HG03196 (cell line): Measurements from ENCODE around the gene DOP1A.

ENCODE experiments used
- ATAC-seq: cut with Tn5 transposase; IDR thresholded peaks from one replicate; pipeline ENCODE4 v1.9.1; 2021; ENCODE audit not compliant: unreplicated experiment

DOP1A gene

DNA sequence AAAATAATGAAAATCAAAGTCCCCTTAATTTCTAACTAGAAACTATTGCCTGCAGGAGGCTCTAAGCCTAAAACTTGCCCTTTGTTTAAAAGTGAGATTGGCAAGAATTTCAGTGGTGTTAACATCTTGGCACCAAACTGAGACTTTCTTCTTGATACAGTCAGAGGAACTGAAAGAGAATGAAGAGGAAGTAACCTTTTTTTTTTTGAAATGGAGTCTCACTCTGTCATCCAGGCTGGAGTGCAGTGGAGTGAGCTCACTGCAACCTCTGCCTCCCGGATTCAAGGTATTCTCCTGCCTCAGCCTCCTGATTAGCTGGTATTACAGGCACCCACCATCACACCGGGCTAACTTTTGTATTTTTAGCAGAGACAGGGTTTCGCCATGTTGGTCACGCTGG lies 3.6 kb downstream of the DOP1A start:
- peak; percentile 60 for ATAC-seq

DNA sequence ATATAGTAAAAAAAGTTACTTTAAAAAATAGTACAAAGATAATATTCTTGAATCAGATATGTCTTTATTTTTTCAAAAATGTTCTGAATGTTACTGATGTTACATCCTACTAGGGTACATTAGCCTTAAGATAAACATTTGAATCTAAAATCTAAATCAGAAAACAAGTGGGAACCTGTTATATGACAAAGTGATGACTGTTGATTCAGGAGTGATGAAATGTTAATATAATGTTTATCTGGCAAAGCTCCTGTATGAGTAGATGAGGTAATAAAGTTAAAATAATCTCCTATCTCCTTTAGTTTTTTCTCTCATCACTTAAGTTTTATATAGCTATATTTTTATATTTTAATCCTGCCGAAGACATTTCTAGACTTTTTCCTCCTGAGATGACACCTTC lies 4.2 kb downstream of the DOP1A start:
- no peak for ATAC-seq

DNA sequence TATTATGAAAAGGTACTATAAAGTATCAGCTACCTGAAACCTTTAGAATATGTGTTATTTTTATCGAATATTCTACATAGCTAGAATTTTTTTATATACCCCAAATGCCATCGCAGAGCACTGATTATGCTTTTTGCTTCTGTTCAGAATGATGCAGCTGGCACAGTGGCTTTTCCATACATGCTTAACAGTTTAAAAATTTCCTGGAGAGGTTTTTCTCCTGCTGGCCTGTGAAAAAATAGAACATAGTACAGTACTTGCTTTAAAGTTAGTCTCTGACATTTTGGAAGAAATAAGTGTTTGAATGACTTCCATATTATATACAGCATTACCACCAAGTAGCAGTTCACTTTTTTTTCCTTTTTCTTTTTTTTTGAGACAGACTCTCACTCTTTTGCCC lies 5.3 kb downstream of the DOP1A start:
- ATAC-seq, result no peak

DNA sequence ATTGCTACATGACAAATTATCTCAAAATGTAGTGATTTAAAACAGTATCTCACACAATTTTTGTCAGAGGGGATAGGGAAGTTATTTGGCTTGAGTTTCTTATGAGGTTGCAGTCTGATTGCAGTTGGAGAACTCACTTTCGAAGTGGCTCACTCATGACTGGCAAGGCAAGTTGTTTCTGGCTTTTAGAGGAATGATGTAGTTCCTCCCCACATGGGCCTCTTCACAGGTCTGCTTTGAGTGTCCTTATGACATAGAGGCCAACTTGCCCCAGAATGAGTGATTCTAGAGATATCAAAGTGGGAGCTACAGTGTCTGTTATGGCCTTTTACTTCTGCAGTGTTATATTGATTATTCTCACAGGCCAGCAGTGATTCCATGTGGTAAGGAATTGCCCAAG lies 6.1 kb downstream of the DOP1A start:
- ATAC-seq, result no peak

DNA sequence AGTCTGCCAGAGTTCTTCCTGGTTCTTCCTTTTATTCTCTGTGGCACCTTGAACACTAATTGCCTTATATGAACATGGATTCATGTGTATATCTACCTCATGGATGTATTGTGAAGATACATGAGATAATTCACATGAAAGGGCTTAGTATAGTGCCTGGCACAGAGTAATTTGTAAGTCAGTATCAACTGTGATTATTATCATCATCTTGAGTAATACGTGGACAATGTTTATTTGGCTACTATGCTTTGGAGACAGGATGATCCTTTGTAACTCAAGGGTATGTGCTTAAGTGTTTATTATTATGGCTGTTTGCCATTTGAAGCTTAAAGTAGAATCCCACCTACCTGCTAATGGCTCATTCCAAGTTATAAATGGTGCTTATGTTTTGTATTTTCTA lies 16.0 kb downstream of the DOP1A start:
- no peak for ATAC-seq

DNA sequence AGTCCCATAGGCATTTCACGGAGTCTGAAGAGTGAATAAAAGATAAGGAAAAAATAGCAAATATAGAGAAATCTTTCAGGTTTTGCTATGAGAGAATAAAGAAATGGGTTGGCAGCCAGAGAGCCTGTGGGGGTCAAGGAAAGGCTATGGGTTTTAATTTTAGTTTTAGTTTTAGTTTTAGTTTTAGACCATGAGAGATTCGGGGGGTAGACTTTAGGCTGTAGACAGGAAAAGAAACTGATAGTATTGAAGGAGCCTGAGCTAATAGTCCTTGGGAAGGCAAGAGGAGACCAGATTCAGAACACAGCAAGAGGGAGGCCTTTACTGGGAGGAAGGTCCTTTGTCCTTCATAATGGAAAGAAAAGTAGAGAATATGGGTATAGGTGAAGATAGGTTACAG lies 19.3 kb downstream of the DOP1A start:
- peak; percentile 99 for ATAC-seq

DNA sequence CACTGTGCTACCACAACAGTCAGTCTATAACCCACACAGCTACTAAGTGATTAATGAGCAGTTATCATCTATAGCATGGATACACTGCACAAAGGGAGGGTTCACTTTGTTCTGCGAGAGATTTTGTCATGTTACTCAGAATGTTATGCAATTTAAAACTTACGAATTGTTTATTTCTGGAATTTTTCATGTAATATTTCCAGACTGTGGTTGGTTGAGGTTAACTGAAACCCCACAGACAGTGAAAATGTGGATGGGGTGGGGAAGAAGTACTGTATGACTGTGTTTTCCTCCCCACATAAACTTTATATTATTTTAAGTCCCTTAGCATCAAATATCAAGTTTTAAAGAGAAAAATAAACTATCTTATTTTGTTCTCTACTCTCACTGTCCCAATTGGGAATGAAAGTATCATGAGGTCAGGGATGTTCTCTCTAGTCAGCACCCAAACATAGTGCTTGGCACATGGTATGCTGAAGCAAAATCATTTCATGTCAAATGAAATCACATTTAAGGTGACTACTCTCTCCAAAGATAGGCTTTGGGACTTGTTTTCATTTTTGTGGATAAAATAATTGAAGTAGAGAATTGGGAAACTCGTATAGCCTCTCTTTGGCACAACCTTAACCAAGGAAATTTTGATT lies 25.4 kb downstream of the DOP1A start:
- no peak for ATAC-seq

DNA sequence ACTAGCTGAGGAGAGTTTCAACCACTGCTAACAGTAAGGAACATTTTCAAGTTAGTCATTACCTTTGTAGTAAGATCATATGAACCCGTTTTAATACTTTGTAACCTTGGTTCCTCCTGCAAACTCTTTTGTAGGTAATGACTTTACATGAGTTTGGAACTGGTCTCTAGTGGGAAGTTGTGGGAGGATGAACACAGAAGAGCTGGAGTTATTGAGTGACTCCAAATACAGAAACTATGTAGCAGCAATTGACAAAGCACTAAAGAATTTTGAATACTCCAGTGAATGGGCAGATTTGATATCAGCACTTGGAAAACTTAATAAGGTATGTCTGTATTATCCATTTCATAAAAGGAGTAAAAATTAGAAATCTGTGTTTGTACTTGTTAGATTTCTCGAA lies 29.3 kb downstream of the DOP1A start:
- no peak for ATAC-seq

DNA sequence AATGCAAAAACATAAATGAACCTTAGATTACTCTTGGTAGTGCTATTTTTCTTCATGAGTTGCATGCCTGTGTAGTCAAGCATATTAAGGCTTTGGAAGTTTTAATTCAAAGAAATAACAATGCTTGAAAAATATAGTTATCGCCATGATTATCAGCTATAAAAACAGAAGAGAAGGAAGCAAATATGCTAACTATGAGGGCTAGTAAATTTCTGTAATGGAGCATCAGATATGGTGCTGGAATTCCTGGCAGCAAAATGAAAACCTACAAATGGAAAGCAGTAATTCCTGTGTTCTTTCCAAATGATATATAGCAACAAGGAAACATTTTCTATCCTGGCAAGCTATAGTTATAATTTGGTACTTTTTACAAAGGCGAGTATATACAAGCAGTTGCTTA lies 29.7 kb downstream of the DOP1A start:
- no peak for ATAC-seq

DNA sequence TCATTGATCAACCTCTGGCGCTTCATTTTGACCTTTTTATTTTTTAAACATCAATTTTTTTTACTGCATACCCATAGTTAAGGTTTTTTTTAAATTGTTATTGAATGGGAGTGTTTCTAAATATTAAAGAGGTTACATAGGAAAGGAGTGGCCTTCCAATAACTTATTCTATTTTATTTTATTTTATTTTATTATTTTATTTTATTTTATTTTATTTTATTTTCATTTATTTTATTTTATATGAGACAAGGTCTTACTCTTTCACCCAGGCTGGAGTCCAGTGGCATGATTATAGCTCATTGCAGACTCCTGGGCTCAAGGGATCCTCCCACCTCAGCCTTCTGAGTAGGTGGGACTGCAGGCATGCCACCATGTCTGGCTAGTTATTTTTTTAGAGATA lies 30.2 kb downstream of the DOP1A start:
- no peak for ATAC-seq

DNA sequence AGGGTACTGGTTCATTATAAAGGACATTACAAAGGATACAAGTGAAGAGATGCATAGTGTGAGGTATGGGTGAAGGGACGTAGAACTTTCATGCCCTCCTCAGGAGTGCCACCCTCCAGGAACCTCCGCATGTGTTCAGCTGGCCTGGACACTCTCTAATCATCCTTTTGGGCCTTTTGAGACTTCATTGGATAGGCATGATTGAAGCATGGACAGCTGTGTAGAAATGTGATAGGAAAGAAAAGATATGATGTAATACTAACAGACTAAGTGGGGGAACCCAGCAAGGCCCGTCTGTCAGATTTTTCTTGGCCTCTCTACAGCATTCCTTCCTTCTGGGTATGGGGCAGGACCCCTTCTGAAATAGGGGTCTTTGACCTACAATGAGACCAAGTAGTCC lies 31.1 kb downstream of the DOP1A start:
- no peak for ATAC-seq

DNA sequence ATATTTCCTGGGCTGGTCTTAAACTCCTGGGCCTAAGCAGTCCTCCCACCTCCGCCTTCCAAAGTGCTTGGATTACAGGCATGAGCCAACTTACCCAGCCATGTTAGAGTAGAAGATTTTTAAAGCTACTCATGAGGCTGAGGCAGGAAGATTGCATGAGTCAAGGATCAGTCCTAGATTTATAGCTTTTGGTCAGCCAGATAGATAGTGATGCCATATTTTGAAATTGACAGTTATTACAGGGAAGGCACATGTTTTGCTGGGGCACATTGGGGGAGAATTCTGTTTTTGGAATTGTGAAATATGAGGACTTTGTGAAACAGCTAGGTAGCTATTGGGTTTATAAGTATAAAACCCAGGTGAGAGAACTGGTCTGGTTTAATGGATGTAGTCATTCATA lies 40.9 kb downstream of the DOP1A start:
- ATAC-seq, result no peak

DNA sequence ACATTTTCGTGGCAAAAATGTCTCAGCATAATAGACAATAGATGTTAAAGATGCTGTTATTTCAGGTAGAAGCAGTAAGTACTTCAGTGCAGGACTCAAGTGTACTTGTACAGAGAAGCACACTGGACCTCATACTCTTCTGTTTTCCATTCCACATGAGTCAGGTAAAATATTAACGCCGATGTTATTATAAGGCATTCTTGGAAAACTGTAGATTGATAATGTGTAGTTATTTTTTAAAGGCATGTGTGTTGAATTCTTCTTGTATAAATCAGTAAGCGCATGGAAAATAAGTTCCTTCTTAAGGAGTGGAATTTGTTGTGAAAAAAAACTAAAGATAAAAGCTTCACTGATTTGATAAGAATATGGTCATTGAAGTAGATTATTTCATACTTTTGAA lies 45.8 kb downstream of the DOP1A start:
- no peak for ATAC-seq

DNA sequence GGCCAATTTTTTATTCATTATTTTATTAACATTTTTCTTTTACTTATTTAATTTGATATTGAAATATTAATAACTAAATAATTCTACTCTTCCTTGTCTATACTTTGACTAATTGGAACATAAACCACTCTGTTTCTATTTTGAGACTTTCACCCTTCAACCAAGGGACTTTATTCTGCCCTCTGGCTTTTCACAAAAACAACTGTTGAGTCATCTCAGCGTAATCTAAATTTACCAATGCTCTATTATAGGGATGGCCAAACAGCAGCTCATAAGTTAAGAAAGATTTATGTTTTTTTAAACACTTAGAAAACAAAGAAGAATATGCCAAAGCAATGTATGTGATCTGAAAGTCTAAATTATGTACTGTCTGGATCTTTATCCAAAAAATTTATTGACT lies 46.7 kb downstream of the DOP1A start:
- no peak for ATAC-seq

DNA sequence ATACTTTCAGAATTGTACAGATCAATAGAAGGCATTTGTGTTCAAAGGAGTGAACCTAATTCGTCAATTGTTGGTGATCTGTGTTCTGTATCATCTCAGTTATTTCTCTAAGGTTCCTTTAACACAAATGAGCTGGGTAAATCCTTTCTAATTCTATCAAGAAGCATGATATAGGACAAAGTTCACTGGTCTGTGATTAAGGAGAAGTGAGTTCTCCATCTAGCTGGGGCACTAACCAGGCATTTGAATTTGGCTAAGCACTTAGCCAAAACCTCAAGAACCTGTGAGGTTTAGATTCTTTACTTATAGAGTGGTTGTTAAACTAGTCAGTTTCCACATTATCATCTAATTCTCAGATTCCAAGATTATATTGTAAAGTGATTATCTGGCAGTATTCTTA lies 50.3 kb downstream of the DOP1A start:
- no peak for ATAC-seq

DNA sequence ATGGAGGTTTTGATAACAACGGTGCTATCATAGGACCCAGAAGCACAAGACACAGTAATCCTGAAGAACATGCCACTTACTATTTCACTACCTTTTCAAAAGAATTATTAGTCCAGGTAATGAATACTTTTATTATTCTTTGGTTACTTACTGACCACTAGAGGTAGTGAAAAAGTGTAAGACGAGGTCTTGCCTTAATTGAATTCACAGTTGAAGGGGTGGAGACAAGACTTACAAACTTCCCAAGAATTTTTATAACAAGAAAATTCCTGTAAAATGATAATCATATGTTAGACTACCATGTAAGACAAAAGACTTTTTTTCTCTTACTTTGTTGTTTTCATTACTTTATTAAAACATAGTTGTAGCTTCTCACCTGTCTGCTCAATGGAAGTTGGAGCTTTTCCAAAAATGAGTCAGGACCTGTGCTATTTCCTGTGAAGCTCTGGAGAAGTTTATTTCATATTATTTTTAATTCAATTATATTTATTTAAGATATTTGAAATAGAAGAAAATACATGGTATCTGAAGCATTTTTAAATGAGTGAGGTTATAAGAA lies 52.4 kb downstream of the DOP1A start:
- no peak for ATAC-seq

DNA sequence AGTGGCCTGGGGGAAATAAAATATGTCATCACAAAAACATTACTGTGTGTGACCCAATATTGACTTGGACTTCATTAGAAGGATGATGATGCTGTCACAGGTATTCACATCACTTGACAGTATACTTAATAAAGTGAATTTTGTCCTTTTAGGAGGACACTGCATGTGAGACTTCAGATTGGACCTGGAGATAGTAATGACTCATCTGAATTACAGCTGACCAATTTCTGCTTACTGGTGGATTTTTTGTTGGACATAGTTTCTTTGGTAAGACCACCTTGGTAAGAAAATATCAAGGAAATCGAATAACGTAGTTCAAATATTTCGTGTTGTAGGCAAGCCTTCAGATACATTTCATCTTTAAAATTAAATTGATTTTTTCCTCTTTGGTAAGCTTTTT lies 57.1 kb downstream of the DOP1A start:
- ATAC-seq, result no peak

DNA sequence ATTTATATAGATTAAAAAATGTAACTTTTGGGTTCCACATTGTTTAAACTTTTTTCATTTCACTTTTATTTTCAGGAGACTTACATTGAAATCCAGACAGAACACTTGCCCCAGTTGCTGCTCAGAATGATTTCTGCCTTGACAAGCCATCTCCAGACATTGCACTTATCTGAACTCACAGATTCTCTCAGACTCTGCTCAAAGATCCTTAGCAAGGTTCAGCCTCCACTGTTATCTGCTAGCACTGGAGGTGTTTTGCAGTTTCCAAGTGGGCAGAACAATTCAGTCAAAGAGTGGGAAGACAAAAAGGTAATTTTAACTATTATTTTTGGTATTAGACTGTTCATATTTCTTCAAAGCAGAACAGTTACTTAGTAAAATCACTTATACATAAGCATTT lies 58.0 kb downstream of the DOP1A start:
- no peak for ATAC-seq

DNA sequence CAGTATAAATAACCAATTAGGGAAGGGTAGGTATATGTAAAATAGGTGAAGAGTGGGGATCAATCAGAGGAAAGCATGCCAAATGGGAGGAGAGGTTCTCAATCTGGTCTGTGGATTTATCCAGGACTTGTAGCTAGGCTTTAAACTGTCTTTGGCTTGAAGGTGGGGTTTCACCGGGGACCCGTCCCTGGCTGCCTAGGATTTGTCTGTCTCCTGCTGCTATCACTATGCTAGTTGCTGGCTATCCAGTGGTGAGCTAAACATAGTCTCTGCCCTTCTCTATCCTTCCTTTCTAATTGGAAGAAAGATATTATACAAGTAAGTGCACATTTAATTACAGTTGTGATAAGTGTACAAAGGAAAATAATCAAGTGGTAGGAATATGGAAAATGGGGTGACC lies 58.8 kb downstream of the DOP1A start:
- no peak for ATAC-seq

DNA sequence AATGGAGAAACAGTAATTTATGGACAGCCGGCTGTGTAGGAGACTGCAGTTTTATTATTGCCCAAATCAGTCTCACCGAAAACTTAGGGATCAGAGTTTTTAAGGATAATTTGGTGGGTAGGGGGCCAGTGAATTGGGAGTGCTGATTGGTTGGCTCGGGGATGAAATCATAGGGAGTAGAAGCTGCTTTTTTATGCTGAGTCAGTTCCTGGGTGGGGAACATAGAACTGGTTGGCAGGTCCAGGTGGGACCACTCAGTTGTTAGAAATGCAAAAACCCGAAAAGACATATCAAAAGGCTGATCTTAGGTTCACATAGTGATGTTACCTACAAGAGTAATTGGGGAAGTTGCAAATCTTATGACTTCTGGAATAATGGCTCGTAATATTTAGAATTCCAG lies 59.3 kb downstream of the DOP1A start:
- no peak for ATAC-seq

DNA sequence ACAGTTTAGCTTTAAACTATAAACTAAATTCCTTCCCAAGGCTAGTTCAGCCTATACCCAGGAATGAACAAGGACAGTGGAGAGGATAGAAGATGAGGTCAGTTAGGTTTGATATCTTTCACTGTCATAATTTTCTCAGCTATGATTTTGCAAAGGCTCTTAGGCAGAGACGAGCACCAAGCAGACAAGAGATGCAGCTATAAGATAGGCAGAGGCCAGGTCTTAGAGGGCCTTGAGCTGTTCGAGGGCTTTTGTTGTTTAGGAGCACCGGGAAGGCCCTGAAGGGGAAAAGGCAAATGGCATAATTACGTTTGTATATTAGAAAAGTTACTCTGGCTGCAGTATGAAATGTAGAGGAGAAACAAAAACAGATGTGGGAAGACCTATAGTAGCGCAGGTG lies 59.8 kb downstream of the DOP1A start:
- no peak for ATAC-seq

DNA sequence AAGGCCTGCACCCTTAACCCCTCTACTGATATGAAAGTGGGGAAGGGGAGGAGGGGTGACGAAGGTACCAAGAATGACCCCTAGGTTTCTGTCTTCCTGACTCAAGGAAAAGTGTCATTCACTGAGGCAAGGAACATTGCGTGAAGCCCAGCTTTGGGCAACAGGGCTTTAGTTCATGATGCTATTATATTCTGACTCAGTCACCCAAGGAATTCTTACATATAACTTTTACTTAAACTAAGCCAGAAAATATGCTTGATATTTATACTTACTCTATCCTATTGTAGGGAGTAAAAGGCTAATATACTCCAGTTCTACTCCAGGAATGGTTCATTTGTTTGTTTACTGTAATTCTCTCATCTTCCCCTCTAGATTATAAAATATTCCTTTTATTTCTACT lies 60.5 kb downstream of the DOP1A start:
- ATAC-seq, result no peak

DNA sequence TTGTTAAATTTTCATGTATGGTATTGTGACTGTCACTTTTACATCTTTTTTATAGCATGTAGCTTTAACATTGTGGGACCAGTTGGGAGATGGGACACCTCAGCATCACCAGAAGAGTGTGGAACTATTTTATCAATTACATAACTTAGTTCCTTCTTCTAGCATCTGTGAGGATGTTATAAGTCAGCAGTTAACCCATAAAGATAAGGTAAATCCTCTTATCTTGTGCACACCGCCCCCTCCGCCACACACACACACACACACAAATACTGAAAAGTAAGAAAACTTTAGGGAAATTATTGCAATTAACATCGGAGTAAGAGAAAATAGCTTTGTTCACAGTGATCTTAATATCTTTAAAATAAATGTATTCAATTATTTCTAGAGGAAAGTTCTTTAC lies 64.7 kb downstream of the DOP1A start:
- no peak for ATAC-seq
